Endometrium (tissue), 2 donors: Measurements from ENCODE around the gene APOBEC3H.

Experiments
- FAIRE-seq: peaks from 2 replicates; lab custom pipeline; 2012; peaks lifted over from hg19 to GRCh38; lab: Jason Lieb, UNC
- donor health status: control.
- donor health status: control.

The APOBEC3H gene

DNA sequence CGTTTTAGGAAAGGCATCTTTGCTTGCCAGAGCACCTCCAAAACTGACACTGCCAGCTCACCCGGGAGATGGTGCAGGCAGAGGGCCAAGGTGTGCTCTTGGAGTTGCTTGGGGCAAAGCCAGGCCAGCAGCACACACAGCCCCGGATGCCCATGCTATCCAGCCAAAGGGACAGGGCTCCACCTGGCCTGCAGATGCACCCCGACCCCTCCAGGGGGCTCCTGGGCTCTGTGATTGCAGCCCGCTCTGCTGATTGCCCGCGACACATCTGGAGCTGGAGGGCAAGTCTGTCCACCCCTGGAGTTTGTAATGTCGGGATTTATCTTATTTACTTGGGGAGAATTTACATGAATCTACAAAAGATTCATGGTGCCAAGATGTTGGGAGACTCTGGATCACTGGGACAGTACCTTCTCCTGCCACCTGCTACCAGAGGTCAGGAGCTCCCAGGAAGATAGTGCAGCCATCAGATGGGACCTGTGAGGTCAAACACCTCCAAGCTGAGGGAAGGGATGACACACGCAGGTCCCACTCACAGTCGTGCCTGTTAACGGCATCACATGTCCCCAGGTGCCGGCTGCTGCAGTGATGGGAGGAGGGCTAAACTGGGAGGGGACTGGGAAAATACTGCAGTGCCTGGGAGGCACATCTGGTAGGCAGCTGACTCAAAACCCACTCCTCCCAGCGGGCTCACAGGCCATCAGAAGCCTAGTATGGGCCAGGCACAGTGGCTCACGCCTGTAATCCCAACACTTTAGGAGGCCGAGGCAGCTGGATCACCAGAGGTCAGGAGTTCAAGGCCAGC is 38.2 kb downstream of the APOBEC3H start:
- no peak for FAIRE-seq

DNA sequence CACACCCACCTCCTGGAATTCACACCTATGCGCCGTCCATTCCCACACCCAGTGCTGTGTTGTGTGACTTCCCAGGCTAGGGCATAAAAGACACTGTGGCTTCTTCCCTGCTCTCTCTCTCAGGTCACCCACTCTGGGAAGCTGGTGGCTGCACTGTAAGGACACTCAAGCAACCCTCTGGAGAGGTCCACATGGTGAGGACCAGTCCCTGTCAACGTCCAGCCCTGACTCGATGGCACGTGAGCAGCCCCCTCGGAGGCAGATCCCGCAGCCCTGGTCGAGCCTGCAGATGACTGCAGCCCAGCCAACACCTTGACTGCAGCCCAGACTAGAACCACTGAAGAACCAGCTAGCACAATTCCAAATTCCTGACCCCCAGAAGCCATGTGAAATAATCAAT is 39.3 kb downstream of the APOBEC3H start:
- no peak for FAIRE-seq

DNA sequence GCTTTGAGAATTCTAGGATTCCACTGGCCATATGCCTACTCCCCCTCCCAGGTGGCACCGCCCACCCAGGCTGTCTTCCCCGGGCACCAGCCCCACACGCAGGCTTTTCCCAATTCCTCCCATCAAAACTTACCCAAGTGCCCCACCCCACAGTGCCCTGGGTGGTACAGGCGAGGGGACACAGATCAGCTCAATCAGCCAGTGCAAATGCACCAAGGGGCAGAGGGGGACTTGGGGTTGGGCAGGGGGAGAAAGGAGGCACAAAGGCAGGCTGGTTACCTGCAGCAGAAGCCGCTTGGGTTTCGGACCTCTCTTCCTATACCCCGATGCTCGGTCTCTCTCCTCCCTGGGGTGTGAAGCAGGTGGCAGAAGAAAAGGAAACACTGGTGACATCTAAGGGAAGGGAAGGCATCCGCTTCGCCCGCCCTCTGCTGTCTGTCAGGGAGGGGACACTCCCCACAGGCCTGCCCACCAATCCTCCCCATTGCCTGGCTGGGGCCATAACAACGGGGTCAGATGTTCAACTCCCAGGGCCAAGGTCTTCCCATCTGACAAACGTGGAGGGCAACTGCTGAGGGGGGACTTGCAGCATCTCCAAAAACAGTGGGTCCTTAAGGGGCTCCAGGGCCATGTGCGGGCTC is 41.4 kb downstream of the APOBEC3H start:
- no peak for FAIRE-seq

DNA sequence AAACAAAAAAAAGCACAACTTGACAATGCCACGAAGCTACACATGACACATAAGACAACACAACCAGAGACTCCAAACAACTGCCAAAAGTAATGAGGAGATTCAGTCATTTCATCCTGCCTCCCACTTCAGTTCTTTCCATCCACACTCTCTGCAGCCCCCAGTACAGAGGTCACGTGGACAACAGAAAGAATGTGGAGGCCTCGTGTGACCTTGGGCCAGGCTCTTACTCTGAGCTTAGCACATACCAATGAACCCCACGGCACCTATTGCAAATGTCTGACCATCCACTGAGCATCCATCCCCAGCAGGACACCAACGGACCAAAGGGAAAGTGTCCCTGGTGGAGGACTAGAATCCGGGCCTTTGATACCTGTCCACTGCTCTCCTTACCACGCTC is 42.9 kb downstream of the APOBEC3H start:
- FAIRE-seq, result no peak

DNA sequence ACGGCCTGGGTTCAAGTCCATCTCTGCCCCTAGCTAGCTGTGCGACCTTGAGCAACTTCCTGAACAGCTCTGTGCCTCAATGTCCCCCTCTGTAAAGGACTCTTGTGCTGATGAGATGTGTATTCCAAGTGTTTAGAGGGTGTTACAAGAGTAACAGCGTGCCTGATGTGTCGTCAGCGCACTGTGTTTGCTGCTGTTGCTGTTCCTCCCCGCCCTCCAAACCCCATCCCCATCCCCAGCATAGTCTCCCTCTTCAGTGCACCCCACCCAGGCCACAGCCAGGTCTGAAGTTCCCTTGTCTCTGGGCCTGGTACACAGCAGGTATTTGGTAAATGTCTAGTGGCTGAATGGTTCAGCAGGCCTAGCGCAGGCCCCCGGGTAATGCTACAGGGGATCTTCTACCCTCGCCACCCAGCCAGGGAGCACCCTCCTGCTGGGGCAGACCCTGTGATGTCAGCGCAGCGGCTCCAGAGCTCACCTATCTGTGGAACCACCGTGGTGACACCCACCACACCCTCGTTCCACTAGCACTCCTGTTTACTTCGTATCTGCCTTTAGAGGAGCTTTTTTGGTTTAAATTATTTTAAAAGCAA is 45.1 kb downstream of the APOBEC3H start:
- FAIRE-seq, result no peak

DNA sequence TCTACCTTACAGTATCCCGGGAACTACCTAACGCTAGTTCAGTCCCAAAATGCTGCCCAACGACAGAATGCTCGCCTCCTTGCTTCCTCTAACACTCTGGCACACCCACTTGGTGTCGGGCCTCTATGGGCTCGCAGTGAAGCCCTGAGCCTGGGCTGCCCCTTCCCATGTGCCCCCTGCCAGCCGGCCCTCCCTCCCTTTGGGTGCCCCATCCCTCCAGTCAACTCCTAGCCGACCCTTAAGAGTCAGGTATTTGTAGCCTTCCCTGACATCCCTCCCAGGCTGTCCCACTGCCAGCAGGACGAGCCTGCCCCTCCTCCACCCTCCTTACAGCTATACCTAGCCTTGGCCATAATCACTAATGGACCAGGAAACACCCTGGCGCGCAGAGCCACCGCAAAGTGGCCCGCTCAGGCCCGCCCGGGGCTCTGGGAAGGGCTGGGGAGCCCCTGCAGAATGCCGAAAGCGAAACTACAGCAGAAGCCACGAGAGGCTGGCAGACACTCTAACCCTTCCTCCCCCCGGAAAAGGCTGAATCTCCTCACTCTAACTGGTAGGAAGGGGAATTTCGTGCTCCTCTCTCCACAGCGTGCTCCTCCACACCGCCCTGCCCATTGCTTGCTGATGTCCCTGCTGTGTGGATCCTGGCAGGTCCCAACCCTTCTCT is 47.2 kb downstream of the APOBEC3H start:
- FAIRE-seq, result no peak

DNA sequence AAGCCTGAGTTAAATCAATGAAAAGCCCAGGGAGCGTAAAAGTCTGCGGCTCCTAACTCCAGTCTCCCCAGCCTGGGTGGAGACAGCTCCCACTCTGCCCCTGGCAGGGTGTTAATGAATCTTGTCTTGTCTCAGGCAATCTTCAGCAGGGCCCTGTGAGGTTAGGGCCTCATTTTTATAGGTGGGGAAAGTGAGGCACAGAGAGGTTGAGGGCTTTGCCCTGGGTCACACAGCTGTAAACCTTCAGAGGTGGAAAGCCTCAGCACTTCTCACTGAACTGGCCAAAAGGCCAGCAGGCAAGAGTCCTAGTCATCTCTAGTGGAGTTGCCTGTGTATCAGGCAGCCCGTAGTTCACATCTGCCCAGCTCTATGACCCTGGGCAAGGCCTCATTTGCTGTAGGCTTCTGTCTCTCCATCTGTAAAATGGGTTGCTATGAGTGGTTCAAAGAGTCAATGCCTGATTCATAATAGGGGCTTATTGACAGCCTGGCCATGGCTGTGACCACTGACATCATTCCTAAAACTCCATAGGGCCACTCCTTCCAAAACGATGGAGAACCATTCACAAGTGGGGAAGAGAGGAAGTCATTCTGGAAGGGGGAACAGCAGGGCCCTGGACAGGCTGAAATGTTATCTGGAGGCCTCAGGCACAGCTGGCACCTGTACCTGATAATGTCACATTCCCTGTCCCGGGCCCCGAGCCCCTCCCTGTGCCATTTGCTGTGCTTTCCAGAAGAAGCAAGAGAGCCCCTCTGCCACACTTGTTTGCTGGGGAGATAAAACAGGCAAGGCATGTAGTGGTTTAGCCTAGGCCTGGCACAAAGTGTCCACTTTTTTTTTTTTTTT is 49.4 kb downstream of the APOBEC3H start:
- no peak for FAIRE-seq

DNA sequence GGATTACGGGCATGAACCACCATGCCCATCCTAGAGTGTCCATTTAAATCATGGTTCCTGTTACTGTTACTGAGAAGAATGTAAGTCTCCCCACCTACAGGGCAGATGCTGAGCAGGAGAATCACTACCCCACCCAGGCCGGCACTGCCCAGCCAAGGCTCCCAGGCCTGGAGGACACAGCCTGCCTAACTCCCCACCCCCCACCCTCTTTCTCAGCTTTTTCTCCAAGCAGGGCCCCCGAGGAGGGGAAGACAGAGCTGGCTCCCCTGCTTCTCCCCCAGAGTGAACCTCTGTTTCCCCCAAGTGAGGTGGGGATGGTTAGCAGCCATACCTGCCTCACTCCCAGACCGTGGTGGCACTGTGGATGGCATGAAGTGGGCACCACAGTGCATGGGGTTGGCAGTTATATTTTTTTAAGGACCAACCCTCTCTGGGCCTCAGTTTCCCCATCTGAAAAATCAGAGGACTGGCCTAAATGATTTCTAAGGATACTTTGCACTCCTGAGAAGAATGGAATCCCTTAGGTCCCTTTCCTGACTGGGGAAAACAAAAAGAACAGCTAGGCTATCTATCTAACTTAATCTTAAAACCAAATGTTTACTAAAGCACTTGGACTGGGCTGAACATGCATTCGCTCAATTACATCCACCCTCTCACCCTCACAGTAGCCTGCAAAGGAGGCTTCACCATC is 50.4 kb downstream of the APOBEC3H start:
- FAIRE-seq, result no peak

DNA sequence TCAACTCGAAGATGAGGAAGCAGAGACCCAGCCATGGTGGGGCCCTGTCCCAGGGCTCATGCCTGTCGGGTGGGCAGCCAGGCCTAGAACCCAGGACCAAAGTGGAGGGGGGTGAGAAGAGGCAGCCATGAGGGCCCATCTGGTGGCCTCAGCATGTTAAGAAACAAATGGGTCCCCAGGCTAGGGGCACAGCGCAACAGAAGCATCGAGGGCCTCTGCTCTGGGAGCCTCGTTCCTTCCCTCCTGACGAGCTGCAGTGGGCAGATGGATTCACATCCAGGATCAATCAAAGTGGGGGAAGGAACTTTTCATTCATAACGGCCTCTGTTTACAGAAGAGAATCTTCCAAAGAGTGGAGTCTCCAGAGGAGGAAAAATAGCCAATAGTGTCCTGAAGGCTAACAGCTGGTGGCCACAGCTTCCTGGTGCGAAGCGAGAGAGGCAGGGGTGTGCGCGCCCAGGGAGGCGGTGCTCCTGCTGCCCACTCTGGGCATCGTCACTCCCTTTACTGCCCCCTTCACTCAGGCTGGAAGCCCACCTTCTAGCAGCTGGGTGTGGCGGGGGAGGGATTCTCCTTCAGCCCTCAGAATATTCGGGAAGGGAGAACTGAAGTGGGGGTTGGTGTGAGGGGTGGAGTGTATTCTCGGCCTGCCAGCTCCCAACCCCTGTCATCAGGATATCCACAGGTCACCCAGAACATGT is 51.1 kb downstream of the APOBEC3H start:
- FAIRE-seq, result no peak

DNA sequence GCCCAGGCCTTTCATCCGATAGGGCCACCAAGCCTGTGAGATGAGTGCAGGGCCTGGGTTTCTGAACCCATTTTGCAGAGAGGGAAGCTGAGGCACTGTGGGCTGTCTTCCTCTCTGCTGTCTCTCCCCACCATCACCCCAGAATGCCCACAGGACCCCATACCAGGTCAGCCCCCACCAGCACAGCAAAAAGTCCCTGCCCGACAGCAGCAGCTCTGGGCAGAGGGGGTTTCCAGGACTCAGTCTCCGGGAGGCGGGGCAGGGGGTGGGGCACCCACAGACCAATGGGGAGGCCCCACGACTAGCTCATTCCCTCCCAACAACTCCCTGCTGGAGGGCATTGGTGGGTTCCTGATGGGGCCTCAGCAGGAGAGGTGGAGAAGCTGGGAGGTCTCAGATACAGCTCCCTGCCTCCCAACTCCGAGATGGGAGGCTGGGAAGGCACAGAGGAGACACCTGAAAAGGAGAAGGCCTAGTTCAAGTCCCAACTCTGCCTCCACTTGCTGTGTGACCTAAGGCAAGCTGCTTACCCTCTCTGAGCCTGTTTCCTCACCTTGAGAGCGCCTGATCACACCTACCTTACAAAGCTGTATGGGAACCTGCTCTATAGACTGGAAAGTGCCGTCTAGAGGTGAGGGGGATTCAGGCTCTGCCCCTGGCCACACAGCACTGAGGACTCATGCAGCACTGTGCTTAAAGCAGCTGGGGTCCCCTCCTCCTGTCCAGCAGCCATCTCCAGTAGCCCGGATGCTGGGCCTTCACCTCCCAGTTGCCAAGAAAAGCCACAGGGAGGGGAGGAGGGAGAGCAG is 51.9 kb downstream of the APOBEC3H start:
- no peak for FAIRE-seq

DNA sequence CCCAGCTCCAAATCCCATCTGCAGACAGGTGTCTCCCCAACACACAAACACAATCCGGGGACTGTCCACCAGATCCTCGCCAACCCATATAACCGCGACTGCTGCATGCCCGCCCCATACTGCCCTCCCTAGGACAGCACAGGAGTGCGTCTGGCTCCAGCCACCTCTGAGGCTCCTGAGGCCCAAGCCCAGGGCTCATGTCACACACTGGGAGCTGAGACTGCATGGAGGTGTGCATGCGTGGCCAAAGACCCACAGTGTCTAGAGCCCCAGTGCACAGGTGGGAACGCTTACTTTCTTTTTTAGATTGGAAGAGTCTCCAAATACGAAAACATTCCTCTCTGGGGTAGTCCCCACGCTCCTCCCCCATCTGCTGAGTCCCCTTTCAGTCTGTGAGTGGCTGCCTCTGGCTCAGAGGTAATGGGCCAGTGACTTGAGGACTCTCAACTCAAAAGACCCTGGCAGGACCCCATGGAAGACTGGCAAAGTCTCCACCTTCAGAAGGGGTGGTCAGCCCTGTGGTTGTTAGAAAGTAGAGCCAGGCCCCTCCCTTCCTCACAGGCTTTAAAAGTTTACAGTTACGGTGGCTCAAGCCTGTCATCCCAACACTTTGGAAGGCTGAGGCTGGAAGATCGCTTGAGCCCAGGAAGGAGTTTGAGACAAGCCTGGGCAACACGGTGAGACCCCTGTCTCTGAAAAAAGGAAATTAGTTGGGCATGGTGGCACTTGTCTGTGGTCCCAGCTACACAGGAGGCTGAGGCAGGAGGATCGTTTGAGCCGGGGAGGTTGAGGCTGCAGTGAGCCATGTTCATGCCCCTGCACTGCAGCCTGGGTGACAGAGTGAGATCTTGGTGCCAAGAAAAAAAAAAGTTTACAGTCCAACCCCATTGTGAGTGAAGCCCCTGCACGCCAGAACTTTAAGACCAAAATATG is 53.1 kb downstream of the APOBEC3H start:
- no peak for FAIRE-seq

DNA sequence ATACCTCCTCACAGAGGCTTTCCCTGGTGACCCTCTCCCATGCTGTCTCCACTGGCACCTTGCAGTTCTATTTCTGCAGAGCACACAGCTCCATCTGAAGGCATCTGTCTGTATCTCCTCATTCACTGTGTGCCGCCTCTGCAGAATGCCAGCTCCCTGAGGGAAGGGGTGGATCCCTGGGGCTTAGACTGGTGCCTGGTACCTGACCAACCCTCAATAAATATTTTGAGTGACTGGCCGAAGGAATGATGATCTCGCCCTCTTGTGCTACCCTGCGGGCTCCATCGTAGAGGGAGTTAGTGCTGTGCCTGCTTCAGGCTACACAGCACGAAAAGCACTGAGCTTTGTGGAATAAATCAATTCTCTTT is 53.8 kb downstream of the APOBEC3H start:
- no peak for FAIRE-seq

DNA sequence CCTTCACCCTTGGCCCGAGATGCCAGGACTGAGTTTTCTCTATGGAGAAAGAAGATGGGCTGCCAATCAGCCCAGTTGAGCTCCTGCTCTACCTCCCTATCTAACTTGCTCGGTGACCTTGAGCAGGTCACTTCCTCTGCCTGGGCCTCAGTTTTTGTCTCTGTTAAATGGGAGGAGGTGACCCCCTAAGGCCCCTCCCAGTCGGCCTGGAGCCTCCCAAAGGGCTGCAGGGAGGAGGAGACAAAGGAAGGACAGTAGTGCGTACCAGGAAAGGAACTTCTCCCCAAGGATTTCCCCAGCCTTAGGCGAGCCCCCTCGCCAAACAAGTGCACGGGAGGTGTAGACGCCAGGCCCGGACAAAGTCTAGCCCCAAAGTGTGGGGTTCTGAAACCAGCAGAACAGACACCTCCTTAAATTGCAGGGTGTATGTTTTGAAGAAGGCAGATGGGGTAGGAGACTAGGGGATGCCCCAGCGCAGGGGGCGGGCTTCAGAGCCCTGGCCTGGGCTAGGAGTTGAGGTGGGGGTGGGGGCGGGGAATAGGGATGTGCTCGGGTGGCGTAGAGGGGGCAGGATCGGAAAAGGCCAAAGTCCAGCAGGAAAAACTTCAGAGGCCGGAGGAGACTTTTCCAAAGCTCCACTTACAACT is 54.4 kb downstream of the APOBEC3H start:
- FAIRE-seq, result no peak

DNA sequence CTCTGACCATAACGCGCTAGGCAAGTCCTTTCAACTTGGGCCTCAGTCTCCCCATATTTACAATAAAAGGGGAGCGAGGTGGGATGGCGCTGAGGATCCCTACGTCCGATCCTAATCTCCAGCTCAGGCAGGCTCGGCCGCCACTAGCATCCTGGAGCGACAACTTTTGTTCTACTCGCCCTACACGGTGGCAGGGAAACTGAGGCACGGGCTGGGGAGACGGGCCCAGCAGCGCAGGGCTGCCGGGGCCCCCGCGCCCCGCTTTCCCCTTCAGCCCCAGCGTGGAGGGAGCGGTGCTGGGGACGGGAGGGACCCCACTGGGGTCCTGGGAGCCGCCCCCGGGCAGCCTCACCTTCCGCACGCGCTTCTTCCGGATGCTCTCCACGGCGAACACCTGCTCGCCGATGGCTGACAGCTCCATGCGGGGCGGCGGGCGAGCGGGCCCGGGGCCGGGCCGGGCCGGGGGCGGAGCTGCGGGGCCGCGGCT is 55.0 kb downstream of the APOBEC3H start:
- no peak for FAIRE-seq

DNA sequence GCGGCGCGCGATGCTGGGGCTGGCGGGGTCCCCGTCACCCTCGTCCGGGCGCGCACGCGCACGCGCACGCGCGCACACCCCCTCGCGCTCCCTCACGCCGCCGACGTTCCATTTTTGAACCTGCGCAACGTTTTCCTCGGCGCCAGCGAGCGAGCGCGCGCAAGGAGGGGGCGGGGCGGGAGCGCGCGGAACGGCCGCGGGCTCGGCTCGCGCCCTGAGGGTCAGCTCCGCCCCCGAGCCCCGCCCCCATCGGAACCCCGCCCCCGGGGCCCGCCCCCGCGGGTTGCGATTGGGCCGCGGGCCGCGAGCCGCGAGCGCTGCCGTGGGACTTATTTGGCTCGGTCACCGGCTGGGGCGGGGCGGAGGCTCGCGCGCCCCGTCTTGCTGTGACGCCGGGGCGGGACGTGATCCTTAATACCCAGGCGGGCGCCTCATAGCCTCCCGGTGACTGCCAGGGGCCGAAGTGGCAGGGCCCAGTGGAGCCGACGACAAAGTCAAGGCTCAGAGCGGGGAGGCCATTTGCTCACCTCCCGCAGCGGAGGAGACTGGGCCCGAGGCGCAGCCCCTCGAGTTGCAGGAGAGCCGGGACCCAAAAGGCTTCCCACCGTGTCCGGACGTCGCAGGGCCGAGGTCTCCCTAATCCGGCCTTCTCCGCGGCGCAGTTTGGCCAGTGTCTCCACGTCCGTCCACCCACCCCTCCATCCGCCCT is 55.6 kb downstream of the APOBEC3H start, which contains the start of gene CBX7:
Gene CBX7, minus strand, starts transcription at position 170 of the 709 bp plus-strand sequence. CDS start 236 bp downstream, outside the sequence.
- FAIRE-seq, result no peak

DNA sequence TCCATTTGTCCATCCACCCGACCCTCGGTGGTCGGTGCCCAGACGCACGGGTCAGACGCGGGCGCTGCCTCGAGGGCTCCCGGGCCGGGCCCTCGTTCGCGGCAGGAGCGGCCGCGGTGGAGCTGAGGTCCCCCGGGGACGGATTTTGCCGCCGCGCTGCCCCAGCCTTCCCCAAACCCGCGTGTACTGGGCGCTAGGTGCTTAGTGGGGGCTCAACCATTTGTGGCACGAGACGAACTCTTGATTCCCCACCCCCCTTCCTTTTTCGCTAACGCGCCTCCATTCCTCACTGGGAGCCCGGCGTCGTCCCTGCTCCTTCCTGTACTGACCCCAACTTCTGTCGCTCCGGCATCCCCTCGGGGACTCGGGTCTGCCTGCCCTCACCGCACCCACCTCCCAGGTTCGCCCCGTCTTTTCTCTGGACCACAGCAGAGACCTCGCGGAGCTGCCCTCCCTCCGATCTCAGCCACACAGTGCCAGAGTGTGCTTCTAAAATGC is 56.2 kb downstream of the APOBEC3H start:
- no peak for FAIRE-seq
